GM19240 (cell line): ENCODE data around the gene BTNL2.
"Not testable (repeated sequence)": the region's sequence is repeated elsewhere in the genome, so short reads cannot be mapped to it uniquely, and the experiment has no call there.

Source experiments
- DNase-seq: peaks from one replicate; pipeline ENCODE4 v3.0.0; 2011; ENCODE audit warnings: low spot score; ENCODE audit not compliant: insufficient read length

Gene BTNL2

GRCh38 chr6:32370505-32370904 lies 36.5 kb downstream of the BTNL2 start:
- DNase-seq, result no peak

- DNase-seq, result no peak
Measured at GRCh38 chr6:32369660-32370059, 37.3 kb downstream of the BTNL2 start.

- DNase-seq, result no peak
Measured at GRCh38 chr6:32367644-32368043, 39.3 kb downstream of the BTNL2 start.

GRCh38 chr6:32359225-32359624 lies 47.8 kb downstream of the BTNL2 start:
- DNase-seq, result not testable (repeated sequence)

GRCh38 chr6:32358548-32358947 lies 48.4 kb downstream of the BTNL2 start:
- not testable (repeated sequence) for DNase-seq

GRCh38 chr6:32355018-32355417 lies 52.0 kb downstream of the BTNL2 start:
- no peak for DNase-seq

- no peak for DNase-seq
Measured at GRCh38 chr6:32353348-32353747, 53.6 kb downstream of the BTNL2 start.
